Cardiac fibroblast (primary cell): ENCODE measurements around the gene ETFA.

Experiments used
- DNase-seq, 2 donors: peaks; one replicate each; pipeline versions ENCODE4 v3.0.0 to v3.0.0-alpha.2; 2010; ENCODE audit warnings: low read depth in 2 of 2
- H3K4me3 ChIP-seq, 2 donors: replicated peaks in 1 of 2; 1 replicate in 1 of 2; 2 replicates in 1 of 2; pipeline ENCODE4 v1.5.1; 2011; ENCODE audit warnings: low read depth in 2 of 2, low read length in 2 of 2, mild to moderate bottlenecking in 2 of 2, moderate library complexity in 1 of 2
- TF ChIP-seq, protein P1 (sequence below): IDR thresholded peaks from one replicate; pipeline ENCODE4 v1.5.1; 2011; ENCODE audit warnings: low read depth, mild to moderate bottlenecking, low read length, inconsistent platforms

The ETFA gene

DNA sequence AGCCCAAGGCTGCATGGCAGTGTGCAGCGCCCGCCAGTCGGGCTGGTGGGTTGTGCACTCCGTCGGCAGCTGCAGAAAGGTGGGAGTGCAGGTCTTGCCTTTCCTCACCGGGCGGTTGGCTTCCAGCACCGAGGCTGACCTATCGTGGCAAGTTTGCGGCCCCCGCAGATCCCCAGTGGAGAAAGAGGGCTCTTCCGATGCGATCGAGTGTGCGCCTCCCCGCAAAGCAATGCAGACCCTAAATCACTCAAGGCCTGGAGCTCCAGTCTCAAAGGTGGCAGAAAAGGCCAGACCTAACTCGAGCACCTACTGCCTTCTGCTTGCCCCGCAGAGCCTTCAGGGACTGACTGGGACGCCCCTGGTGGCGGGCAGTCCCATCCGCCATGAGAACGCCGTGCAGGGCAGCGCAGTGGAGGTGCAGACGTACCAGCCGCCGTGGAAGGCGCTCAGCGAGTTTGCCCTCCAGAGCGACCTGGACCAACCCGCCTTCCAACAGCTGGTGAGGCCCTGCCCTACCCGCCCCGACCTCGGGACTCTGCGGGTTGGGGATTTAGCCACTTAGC lies 29.6 kb upstream of the ETFA start:
- no peak overlapping the region for H3K4me3 ChIP-seq
- DNase-seq, result no peak
- TF ChIP-seq, protein P1, sequence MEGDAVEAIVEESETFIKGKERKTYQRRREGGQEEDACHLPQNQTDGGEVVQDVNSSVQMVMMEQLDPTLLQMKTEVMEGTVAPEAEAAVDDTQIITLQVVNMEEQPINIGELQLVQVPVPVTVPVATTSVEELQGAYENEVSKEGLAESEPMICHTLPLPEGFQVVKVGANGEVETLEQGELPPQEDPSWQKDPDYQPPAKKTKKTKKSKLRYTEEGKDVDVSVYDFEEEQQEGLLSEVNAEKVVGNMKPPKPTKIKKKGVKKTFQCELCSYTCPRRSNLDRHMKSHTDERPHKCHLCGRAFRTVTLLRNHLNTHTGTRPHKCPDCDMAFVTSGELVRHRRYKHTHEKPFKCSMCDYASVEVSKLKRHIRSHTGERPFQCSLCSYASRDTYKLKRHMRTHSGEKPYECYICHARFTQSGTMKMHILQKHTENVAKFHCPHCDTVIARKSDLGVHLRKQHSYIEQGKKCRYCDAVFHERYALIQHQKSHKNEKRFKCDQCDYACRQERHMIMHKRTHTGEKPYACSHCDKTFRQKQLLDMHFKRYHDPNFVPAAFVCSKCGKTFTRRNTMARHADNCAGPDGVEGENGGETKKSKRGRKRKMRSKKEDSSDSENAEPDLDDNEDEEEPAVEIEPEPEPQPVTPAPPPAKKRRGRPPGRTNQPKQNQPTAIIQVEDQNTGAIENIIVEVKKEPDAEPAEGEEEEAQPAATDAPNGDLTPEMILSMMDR, result peak; percentile 21

DNA sequence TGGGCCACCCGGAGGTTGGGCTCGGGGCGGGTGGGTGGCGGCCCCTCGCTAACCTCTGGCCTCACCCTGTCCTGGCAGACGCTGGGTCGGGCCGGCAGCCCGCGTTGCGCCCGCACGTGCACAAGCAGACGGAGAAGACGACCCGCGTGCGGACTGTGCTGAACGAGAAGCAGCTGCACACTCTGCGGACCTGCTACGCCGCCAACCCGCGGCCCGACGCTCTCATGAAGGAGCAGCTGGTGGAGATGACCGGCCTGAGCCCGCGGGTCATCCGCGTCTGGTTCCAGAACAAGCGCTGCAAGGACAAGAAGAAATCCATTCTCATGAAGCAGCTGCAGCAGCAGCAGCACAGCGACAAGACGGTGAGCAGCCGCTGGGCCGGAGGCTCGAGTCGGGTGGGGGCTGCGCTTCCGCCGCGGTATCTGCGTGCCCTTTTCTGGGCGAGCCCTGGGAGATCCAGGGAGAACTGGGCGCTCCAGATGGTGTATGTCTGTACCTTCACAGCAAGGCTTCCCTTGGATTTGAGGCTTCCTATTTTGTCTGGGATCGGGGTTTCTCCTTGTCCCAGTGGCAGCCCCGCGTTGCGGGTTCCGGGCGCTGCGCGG lies 29.0 kb upstream of the ETFA start:
- peak in 1 of 2 donors; percentile 57 for DNase-seq
- peak overlapping the region; percentile 5 to 32 for H3K4me3 ChIP-seq
- TF ChIP-seq, protein P1, result no peak

DNA sequence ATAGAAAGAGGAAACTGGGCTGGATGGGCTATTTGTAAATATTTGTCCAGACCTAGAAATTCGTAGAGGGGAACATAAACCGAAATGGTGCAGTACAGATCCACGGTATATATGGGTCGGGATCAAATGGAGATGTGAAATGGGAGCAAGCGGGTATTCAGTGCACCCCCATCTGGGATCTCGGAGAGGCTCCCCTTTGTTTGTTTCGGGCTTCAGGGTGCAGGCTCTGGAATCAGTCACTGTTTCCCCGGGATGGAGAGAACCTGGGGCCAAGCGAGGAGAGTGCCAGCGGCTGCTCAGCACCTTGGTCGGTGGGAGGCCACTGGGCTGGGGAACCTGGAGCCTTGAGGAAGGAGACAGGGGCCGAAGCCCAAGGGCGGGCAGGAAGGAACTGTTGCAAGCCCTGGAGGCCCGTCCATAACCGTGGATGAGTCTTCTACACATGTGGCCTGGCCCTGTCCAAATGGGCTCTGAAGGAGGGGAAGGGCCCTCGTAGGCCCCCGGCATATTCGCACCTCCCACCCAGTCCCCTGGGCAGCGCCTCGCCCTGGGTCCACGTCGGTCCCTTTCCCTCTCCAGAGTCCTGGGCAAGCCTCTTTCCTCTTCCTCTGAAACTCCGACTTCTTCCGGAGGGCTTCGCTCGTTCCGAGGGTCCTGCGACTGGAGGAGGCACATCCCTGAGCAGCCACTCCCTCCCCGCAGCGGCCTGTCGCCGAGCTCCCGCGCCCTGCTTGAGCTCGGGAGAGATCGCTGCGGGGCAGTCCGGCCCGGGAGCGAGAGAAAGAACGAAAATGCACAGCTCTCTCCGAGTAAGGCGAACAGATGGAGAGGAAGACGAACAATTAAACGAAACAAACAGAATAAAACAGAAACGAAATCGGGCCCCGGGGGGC lies 28.3 kb upstream of the ETFA start:
- TF ChIP-seq, protein P1, result no peak
- H3K4me3 ChIP-seq, result peak overlapping the region; percentile 5 to 32
- peak in 1 of 2 donors; percentile 55 for DNase-seq

DNA sequence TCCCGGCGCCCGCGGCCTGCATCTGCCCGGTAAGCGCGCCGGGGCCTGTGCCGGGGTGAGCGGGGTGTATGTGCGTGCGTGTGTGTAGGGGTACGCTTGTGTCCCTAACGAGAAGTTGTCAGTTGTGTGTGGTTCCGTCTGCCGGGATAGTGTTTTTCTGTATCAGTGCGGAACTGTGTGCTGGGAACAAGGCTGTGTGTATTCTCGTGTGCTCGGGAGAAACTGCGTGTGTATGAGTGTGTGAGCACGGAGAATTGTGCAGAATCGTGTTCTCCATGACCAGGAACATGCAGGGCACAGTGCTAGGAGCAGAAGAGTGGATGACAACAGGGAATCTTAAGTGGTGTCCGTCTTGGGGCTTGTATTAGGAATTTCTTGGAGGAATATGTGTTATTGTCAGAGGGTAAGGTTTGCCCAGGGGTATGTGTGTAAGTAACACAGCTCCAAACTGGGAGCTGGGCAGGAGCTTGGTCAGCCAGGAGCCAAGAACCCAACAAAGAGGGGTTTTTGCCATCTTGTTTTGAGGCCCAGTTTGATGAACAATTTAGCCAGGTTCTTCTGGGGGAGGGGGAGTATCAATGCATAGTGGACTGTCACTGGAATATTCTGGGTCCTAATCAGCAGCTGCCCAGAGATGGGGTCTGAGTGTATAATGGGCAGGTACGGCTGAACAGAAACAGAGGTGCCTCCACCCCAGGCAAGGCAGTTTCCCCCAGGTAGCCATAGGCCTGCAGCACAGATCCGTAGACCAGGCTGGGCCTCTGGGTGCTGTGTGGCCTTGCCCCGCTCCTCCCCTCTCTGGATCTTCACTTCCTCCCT lies 27.4 kb upstream of the ETFA start:
- DNase-seq, result no peak
- TF ChIP-seq, protein P1, result no peak
- no peak overlapping the region for H3K4me3 ChIP-seq

DNA sequence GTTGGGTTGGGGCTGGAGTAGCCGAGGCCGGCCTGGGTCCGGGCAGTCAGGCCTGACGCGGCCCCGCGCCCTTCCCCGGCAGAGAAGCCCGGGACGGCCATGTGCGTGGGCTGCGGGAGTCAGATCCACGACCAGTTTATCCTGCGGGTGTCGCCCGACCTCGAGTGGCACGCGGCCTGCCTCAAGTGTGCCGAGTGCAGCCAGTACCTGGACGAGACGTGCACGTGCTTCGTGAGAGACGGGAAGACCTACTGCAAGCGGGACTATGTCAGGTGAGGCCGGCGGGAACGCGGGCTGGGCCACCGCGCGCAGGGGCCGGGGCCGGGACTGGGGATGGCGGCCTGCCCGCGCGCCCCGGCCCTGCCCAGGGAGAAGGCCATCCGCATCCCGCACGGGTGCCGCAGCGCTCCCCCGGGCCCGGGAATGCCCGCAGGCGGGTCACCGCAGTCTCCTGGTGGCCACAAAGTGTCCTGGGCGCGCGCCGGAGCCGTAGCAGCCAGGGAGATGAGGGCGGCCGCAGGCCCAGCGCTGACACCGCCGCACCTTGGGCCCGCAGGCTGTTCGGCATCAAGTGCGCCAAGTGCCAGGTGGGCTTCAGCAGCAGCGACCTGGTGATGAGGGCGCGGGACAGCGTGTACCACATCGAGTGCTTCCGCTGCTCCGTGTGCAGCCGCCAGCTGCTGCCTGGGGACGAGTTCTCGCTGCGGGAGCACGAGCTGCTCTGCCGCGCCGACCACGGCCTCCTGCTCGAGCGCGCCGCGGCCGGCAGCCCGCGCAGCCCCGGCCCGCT lies 26.6 kb upstream of the ETFA start:
- DNase-seq, result no peak
- H3K4me3 ChIP-seq, result no peak overlapping the region
- TF ChIP-seq, protein P1, result no peak
